Stimulated activated memory B cell treated with anti-CD40 and anti-IgM and Interleukin-4, amounts not matched to agents 10 μg/mL and 1 μg/mL and 100 μg/mL, for 72 hours (primary cell): ENCODE measurements around the gene SMAD3.
A peak's percentile ranks its signal among the peaks of the same experiment; 100 is the strongest.

Source experiments
- ATAC-seq: fragments of 150-1000 bp; cut with Tn5 transposase; 2 replicates; pipeline ENCODE4 v1.10.0; 2021
- H3K27ac Mint-ChIP-seq: one replicate; pipeline ENCODE4 v1.8.0; 2022; ENCODE audit warnings: mild to moderate bottlenecking, mixed read lengths
- H3K27me3 Mint-ChIP-seq: one replicate; pipeline ENCODE4 v1.8.0; 2022; ENCODE audit warnings: mixed read lengths
- H3K36me3 Mint-ChIP-seq: one replicate; pipeline ENCODE4 v1.8.0; 2022; ENCODE audit warnings: mixed read lengths
- H3K4me1 Mint-ChIP-seq: one replicate; pipeline ENCODE4 v1.8.0; 2022; ENCODE audit warnings: mixed read lengths
- H3K4me3 Mint-ChIP-seq: one replicate; pipeline ENCODE4 v1.8.0; 2022; ENCODE audit warnings: mild to moderate bottlenecking, moderate library complexity, mixed read lengths
- H3K9me3 Mint-ChIP-seq: one replicate; pipeline ENCODE4 v1.8.0; 2022; ENCODE audit warnings: mixed read lengths

Gene SMAD3

DNA sequence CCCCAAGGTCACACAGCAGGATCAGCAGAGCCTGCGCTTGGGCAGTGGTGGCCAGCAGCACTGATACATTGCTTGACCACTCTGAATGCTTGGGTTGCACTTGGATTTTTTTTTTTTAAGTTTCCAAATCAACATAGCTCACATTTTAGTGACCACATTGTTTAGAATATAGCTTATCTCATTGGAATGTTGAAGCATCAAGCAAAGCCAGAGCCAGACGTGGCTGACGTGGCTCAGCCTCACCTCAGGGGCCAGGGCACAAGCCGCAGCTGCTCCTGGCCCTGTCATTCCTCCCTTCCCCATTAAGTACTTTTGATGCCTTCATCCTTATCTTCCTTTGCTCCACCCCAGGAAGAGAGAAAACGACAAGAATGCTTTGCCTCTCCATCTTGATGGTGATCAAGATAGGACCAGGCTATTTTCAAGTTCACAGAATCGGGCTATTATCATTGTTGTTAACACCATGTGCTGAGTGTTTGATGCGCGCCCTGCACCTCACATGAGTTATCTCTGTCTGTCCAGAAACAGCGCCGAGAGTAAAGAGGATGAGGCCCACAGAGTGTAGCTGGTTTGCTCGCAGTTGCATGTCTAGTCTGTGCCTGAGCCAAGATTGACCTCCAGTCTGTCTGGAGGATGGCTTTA is 113.3 kb downstream of the SMAD3 start:
- Mint-ChIP-seq H3K4me1 (peaks cover 41% of the 10 kb centered on the region), H3K27ac (no peak overlapping the region), H3K4me3 (no peak overlapping the region), H3K9me3 (no peaks in the 10 kb centered on the region), H3K27me3 (no peaks in the 10 kb centered on the region), H3K36me3 (peaks cover 49% of the 10 kb centered on the region)
- ATAC-seq = no peak

DNA sequence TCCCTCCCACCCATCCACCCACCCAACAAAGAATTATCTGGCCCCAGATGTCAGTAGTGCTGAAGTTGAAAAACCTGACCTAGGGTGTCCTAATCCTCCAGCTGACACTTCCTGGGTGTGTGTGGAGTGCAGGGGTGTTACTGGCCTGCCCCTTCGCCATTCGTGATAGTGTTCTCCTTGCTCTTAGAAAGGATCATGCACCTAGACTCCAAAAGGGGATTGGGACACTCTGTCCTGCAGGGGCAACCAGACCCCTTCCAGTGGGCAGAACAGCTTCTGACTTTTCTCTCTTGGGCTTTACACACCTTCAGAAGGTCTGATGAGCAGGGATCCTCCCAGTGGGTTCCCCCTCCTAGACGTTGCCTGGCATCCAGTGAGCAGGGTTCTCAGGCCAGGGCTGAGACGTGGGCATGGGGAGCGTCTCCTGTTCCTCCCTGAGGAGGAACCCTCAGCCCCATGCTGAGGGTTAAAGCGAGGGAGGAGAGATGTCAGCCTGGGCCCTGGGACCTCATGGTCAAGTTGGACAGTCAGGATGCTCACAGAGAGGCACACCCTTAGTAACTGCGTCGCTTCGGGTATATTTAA is 114.1 kb downstream of the SMAD3 start:
- Mint-ChIP-seq H3K9me3 (no peaks in the 10 kb centered on the region), H3K4me3 (no peak overlapping the region), H3K27ac (peak overlapping the region; percentile 63), H3K4me1 (peaks cover 33% of the 10 kb centered on the region), H3K27me3 (no peaks in the 10 kb centered on the region), H3K36me3 (peaks cover 42% of the 10 kb centered on the region)
- ATAC-seq = no peak

DNA sequence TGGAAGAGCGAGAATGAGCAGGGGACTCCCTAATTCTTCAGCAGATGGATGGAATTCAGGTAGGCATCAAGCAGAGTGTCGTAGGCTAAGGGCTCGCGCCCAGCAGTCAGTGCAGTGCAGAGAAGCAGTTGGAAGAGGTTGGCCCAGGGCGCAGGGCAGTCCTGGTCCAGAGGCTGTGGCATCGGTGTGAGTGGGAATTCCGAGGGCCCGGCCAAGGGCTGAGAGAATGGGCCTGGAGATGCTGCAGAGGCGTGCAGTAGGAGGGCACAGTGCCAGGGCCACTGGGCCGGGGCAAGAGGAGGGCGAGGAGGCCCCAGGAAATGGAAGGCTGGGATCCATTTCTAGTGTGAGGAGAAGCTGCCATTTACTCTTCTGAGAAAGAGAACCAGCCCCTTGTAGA is 114.6 kb downstream of the SMAD3 start:
- H3K36me3 Mint-ChIP-seq = peaks cover 41% of the 10 kb centered on the region
- H3K4me1 Mint-ChIP-seq = peaks cover 30% of the 10 kb centered on the region
- H3K27me3 Mint-ChIP-seq = no peaks in the 10 kb centered on the region
- no peak for ATAC-seq
- H3K4me3 Mint-ChIP-seq = no peak overlapping the region
- peak overlapping the region; percentile 63 for H3K27ac Mint-ChIP-seq
- no peaks in the 10 kb centered on the region for H3K9me3 Mint-ChIP-seq

DNA sequence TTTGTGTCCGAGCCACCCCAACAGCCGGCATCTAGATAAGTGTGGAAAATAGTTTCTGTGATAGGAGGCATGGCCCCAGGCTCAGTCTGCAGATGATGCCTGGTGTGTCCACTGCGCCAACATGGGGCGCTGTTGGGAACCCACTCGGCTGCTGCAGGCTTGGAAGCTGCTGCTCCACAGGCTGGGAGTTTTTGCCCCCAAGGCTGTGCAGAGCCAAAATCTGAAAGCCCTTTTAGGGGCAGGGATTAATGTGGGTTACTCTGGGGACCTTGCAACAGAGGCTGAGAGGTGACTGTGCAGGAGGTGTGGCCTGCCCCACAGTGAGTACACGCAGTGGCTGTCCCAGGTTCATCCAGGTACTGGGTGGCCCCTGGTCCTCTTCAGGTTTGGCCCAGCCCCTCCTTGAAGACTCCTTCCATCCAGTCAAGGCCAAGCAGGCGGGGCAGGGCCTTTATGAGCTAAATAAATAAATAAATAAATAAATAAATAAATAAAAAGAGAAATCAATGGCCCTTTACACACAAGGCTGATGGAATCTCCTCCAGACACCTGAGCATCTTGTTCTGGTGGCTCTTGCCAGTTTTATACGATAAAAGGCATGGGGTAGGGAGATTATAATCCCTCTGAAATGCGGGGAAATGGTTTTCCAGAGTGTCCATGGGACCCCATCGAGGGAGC is 115.3 kb downstream of the SMAD3 start:
- Mint-ChIP-seq H3K4me3 (no peak overlapping the region), H3K27ac (peak overlapping the region; percentile 63), H3K27me3 (no peaks in the 10 kb centered on the region), H3K36me3 (peaks cover 45% of the 10 kb centered on the region), H3K9me3 (no peaks in the 10 kb centered on the region), H3K4me1 (peaks cover 30% of the 10 kb centered on the region)
- ATAC-seq = no peak

GRCh38 chr15:67181221-67181639 is 115.8 kb downstream of the SMAD3 start:
- Mint-ChIP-seq H3K27me3 (no peaks in the 10 kb centered on the region), H3K36me3 (peaks cover 47% of the 10 kb centered on the region), H3K9me3 (no peaks in the 10 kb centered on the region), H3K4me3 (no peak overlapping the region), H3K4me1 (peaks cover 30% of the 10 kb centered on the region), H3K27ac (no peak overlapping the region)
- no peak for ATAC-seq

- H3K27me3 Mint-ChIP-seq = no peaks in the 10 kb centered on the region
- ATAC-seq = no peak
- peaks cover 63% of the 10 kb centered on the region for H3K36me3 Mint-ChIP-seq
- no peaks in the 10 kb centered on the region for H3K9me3 Mint-ChIP-seq
- H3K4me1 Mint-ChIP-seq = peaks cover 32% of the 10 kb centered on the region
- peak overlapping the region; percentile 77 for H3K27ac Mint-ChIP-seq
- H3K4me3 Mint-ChIP-seq = no peak overlapping the region
Measured at GRCh38 chr15:67183443-67184169, 118.2 kb downstream of the SMAD3 start.

DNA sequence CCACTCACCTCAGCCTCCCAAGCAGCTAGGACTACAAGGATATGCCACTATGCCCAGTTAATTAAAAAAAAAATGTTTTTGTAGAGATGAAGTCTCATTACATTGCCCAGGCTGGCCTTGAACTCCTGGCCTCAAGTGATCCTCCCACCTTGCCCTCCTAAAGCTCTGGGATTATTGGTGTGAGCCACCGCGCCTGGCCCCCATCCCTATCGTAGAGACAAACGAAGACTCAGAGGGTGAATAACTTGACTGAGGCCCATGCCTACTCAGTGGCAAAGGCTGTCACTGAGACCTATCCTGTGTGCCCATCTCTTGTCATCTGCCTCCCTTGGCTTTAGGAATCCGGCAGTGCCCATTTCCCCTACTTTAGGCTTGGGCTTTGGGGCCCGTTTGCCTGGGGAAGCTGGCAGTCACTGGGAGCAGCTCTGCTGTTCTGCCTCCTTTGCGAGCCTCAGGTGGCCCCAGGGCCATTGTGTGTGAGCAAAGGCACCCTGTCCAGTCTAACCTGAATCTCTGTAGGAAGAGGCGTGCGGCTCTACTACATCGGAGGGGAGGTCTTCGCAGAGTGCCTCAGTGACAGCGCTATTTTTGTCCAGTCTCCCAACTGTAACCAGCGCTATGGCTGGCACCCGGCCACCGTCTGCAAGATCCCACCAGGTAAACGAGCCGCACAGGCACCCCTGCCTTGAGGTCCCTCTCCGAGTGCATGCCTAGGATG is 119.0 kb downstream of the SMAD3 start:
- H3K27ac Mint-ChIP-seq = peak overlapping the region; percentile 77
- no peak for ATAC-seq
- H3K9me3 Mint-ChIP-seq = no peaks in the 10 kb centered on the region
- H3K4me1 Mint-ChIP-seq = peaks cover 31% of the 10 kb centered on the region
- peaks cover 66% of the 10 kb centered on the region for H3K36me3 Mint-ChIP-seq
- H3K4me3 Mint-ChIP-seq = no peak overlapping the region
- no peaks in the 10 kb centered on the region for H3K27me3 Mint-ChIP-seq

- Mint-ChIP-seq H3K9me3 (no peaks in the 10 kb centered on the region), H3K27me3 (no peaks in the 10 kb centered on the region), H3K4me3 (no peak overlapping the region), H3K36me3 (peaks cover 66% of the 10 kb centered on the region), H3K27ac (peak overlapping the region; percentile 77), H3K4me1 (peaks cover 24% of the 10 kb centered on the region)
- no peak for ATAC-seq
Measured at GRCh38 chr15:67185051-67185450, 119.6 kb downstream of the SMAD3 start.

GRCh38 chr15:67185621-67186225 is 120.3 kb downstream of the SMAD3 start:
- no peak overlapping the region for H3K4me3 Mint-ChIP-seq
- peaks cover 22% of the 10 kb centered on the region for H3K4me1 Mint-ChIP-seq
- peaks cover 66% of the 10 kb centered on the region for H3K36me3 Mint-ChIP-seq
- H3K27me3 Mint-ChIP-seq = no peaks in the 10 kb centered on the region
- H3K9me3 Mint-ChIP-seq = no peaks in the 10 kb centered on the region
- peak; percentile 93 for ATAC-seq
- peak overlapping the region; percentile 77 for H3K27ac Mint-ChIP-seq

DNA sequence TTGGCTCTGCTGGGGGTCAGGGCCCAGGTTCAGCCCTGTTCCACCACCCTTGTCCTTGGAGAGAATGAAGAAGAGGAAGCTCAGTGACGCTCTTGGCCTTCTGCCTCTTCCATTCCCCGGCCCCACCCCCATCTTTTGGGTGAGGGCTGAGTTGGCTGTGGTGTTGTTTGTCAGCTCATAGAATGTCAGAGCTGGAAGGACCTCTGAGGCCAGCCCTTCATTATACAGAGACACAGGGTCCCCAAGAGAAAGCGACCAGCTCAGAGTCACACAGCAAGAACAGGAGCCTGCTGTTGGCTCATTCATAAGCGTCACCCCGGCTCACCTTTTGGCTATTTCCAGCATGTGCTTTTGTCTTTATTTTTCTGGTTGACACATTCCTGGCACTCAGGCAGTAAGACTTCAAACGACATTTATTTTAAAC is 120.8 kb downstream of the SMAD3 start:
- H3K4me1 Mint-ChIP-seq = peaks cover 22% of the 10 kb centered on the region
- no peaks in the 10 kb centered on the region for H3K9me3 Mint-ChIP-seq
- no peak for ATAC-seq
- H3K27ac Mint-ChIP-seq = peak overlapping the region; percentile 77
- H3K4me3 Mint-ChIP-seq = no peak overlapping the region
- peaks cover 71% of the 10 kb centered on the region for H3K36me3 Mint-ChIP-seq
- H3K27me3 Mint-ChIP-seq = no peaks in the 10 kb centered on the region

- Mint-ChIP-seq H3K4me3 (no peak overlapping the region), H3K36me3 (peaks cover 72% of the 10 kb centered on the region), H3K27me3 (no peaks in the 10 kb centered on the region), H3K4me1 (peaks cover 22% of the 10 kb centered on the region), H3K27ac (peak overlapping the region; percentile 77), H3K9me3 (no peaks in the 10 kb centered on the region)
- no peak for ATAC-seq
Measured at GRCh38 chr15:67186688-67187087, 121.3 kb downstream of the SMAD3 start.

DNA sequence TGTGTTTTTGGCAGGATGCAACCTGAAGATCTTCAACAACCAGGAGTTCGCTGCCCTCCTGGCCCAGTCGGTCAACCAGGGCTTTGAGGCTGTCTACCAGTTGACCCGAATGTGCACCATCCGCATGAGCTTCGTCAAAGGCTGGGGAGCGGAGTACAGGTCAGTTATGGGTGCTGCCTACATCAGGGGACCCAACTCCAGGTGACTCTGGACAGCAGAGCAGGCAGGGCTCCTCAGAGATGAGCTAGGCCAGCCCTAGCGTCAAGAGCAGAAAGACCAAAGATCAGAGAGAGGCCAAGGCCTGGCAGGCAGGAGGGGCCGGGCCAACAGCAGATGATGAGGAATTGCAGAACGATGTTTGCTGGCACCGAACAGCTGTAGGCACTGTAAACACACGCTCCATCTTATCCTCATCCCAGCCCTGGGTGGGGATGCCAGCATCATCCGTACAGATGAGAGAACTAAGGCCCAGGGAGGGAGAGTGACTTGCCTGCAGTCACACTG is 122.0 kb downstream of the SMAD3 start:
- peaks cover 22% of the 10 kb centered on the region for H3K4me1 Mint-ChIP-seq
- H3K9me3 Mint-ChIP-seq = no peaks in the 10 kb centered on the region
- H3K4me3 Mint-ChIP-seq = no peak overlapping the region
- peaks cover 72% of the 10 kb centered on the region for H3K36me3 Mint-ChIP-seq
- peak overlapping the region; percentile 77 for H3K27ac Mint-ChIP-seq
- no peaks in the 10 kb centered on the region for H3K27me3 Mint-ChIP-seq
- ATAC-seq = no peak

DNA sequence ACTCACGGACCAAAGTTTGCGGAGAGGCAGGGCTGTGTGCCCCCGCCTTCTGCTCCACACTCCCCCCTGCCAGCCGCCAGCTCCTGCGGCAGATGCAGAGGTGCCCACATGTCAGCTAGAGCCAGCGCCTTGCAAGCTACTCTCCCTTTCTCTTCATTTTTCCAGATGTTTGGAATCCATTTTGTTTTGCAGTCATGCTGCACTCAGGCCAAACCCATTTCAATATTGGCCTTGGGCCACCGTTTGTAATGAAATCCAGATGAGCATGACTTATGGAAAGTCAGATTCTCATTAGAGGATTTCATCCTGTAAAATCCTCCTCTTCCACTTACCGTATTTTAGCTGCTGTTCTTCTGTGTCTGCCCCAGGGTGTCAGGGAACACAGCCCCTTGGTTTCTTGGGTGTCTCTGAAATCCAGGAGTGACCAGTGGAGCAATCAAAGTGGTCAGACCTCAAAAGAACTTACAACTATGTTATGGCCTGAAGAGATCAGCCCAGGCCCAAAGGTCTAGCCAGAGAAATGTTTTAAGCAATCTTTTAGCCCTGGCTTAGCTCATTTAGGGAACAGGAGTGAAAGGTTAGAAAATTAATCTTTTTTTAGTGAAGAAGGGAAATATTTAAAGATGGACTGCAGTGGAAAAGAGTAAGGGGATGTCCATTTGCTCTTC is 123.3 kb downstream of the SMAD3 start:
- no peak overlapping the region for H3K4me3 Mint-ChIP-seq
- no peak for ATAC-seq
- H3K27ac Mint-ChIP-seq = peak overlapping the region; percentile 66
- H3K36me3 Mint-ChIP-seq = peaks cover 79% of the 10 kb centered on the region
- H3K27me3 Mint-ChIP-seq = no peaks in the 10 kb centered on the region
- H3K4me1 Mint-ChIP-seq = peaks cover 22% of the 10 kb centered on the region
- H3K9me3 Mint-ChIP-seq = no peaks in the 10 kb centered on the region
